Urinary bladder (tissue), 4 donors: Measurements from ENCODE around the gene SECISBP2L. TPM values are rescaled to one million over a fixed set of nuclear protein-coding genes. Genes with fewer than 3 reads are reported as not detected.
A peak's percentile ranks its signal among the peaks of the same experiment; 100 is the strongest.

Experiments used
- DNase-seq: peaks from one replicate; pipeline ENCODE4 v3.0.0-alpha.2; 2015; ENCODE audit errors: extremely low spot score
- H3K27ac ChIP-seq: one replicate; pipeline ENCODE4 v1.5.1; 2013; ENCODE audit warnings: low read depth, mild to moderate bottlenecking, moderate library complexity
- H3K36me3 ChIP-seq: one replicate; pipeline ENCODE4 v1.6.1; 2013; ENCODE audit warnings: mild to moderate bottlenecking, moderate library complexity; ENCODE audit not compliant: insufficient read depth
- H3K4me1 ChIP-seq: one replicate; pipeline ENCODE4 v1.6.1; 2013; ENCODE audit warnings: mild to moderate bottlenecking, moderate library complexity; ENCODE audit not compliant: insufficient read depth
- H3K4me3 ChIP-seq: one replicate; pipeline ENCODE4 v1.5.1; 2013; ENCODE audit warnings: low read depth, low read length
- WGBS: extraction: QIAGEN DNeasy Blood & Tissue Kit; methylation state at CpG from one replicate; pipeline ENCODE4 v1.1.7; 2013; 5-methylcytosine and 5-hydroxymethylcytosine counted together
- polyA plus RNA-seq: library from polyadenylated mRNA; stranded (reverse); fragments of 200-250 nt; gene quantifications from one replicate; pipeline ENCODE4 v1.2.3, GENCODE V29; 2013
- total RNA-seq: library from RNA; depleted of rRNA; stranded (reverse); fragments of >200 nt; gene quantifications from one replicate; pipeline ENCODE4 v1.2.3, GENCODE V29; 2014
- donor health status: healthy with polysubstance abuse.
- donor health status: healthy.

Gene SECISBP2L
- total and polyA plus RNA-seq, 2 donors, result 20.1 to 94.2 TPM

DNA sequence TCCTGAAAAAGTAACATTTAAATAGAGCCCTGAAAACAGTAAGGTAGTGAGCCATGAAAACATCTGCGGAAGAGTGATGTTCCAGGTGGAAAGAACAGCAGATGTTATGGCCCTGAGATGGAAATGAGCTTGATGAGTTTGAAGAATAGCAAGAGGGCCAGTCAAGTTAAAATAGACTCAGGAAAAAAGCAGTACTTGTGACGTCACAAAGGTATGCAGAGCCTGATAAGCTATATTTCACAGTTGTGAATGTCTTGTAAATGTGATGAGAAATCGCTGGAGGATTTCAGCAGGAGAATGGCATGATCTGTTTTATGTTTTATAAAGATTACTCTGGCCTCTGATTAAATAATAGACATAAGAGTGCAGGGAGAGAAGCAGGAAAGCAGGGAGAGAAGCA lies 18.6 kb upstream of the SECISBP2L start:
- DNase-seq, result no peak
- 43% methylated on average over 3 of the region's 3 CpGs for WGBS
- no peak overlapping the region for H3K27ac ChIP-seq
- no peaks in the 10 kb centered on the region for H3K36me3 ChIP-seq
- no peak overlapping the region for H3K4me3 ChIP-seq
- no peaks in the 10 kb centered on the region for H3K4me1 ChIP-seq

DNA sequence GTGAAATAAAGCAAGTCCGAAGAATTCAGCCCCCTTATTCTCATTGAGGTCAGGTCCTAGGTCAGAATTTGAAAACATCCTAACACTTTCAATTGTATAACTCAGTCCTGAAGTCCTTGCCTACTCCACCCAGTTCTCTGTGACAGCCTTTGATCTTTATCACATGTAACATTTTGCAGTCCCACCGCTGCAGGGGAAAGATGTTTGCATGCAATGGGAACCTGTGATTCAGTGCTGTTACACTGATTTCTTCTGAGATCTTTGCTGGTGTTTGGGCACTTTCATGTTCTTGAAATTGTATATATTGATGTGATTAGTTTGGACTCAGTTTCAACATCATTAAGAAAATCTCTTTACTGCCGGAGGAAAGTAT lies 18.0 kb upstream of the SECISBP2L start:
- Histone ChIP-seq H3K36me3 (no peaks in the 10 kb centered on the region), H3K4me3 (no peak overlapping the region), H3K27ac (no peak overlapping the region), H3K4me1 (no peaks in the 10 kb centered on the region)
- DNase-seq, result no peak
- WGBS, result 58% methylated on average over 3 of the region's 3 CpGs

DNA sequence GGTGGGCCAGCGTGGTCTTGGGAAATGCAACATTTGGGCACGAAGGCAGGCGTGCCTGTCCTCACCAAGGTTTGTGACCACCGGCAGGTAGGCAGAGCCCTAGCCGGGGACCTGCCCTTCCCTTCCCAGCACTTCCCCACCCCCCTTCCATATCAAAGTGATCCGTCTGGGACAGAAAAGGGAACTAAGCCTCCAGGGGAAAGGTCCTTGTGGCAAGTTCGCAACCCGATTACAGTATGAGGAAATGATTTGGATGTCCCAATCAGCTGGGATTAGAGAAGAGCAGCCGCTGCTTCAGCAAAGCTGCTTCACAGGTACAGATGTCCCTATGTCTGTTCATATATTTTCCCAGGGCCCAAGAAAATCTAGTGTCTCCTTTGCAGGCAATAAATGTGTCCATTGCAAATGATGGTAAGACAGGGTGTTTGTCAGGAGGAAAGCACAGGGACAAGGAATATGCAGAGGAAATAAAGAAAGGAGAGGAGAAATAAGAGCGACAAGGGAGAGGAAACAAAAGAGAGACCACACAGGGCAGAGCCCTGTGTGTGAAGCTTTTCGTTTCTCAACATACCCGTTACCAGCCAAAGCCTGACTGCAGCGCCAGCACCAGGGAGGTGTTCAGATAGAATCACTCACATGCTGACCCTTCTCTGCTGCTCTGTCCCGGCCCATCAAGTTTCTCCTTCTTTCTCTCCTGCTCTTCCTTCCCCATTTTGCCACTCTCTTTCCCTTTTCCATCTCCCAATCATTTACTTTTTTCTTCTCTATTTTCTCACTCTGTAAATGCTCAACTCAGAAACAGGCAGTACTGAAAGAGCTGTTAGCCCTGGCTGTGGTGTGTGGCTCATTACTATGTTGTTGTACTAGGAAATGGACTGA lies 17.4 kb upstream of the SECISBP2L start:
- H3K36me3 ChIP-seq, result no peaks in the 10 kb centered on the region
- no peak overlapping the region for H3K4me3 ChIP-seq
- no peaks in the 10 kb centered on the region for H3K4me1 ChIP-seq
- DNase-seq, result no peak
- H3K27ac ChIP-seq, result no peak overlapping the region
- WGBS, result 59% methylated on average over 14 of the region's 14 CpGs

DNA sequence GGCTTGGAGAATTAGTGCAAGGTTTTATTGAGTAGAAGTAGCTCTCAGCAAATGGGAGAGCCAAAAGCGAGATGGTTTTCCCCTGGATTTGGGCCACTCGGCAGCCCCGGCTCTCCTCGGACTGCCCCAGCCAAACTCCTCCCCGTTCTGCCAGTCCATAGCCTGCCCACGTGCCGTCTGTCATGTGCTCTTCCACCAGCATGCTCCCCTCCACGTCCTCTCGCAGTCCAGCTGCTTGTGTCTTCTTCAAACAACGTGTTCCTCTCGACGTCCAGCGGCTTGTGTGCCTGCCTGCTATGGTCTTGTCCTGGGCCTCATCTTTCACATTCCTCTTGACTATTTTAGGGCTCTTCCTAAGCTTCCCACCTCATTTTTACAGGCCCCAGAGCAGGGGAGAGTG lies 16.7 kb upstream of the SECISBP2L start:
- 61% methylated on average over 13 of the region's 13 CpGs for WGBS
- Histone ChIP-seq H3K36me3 (no peaks in the 10 kb centered on the region), H3K4me1 (no peaks in the 10 kb centered on the region), H3K4me3 (no peak overlapping the region), H3K27ac (no peak overlapping the region)
- no peak for DNase-seq

DNA sequence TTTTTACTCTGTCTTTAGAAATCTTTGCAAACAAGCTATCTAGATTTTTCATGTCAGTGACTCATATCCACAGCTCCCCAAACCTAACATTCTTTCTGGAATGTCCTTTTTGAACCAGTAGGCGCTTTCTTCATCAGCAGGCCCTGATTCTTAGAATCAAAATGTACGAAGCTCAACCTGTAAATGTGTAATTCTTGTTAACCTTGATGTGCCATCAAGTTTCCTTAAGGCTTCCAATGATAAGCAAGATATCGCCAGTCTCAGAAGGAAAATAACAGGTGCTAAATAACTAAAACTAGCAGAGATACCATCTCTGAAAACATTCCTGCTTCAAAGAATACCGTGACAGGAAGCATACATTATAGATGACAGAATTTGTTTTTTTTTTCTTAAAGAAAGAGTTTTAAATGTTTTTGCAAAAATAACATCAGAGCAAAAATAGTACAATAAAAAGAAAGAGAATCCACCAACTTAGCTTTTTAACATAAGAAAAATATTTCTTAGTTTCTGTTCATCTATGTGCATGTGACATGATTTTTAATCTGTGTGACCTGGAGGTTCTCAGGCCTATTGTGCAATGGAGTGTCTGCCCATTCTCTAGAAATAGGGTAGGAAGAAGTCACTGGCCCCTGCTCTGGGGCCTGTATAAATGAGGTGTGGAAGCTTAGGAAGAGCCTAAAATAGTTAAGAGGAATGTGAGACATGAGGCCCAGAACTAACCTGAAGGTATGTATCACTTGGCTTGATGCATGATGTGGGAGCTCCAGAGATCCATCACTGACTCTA lies 14.7 kb upstream of the SECISBP2L start:
- Histone ChIP-seq H3K27ac (no peak overlapping the region), H3K4me1 (no peaks in the 10 kb centered on the region), H3K36me3 (no peaks in the 10 kb centered on the region), H3K4me3 (no peak overlapping the region)
- DNase-seq, result no peak
- WGBS, result 83% methylated on average over 4 of the region's 4 CpGs

DNA sequence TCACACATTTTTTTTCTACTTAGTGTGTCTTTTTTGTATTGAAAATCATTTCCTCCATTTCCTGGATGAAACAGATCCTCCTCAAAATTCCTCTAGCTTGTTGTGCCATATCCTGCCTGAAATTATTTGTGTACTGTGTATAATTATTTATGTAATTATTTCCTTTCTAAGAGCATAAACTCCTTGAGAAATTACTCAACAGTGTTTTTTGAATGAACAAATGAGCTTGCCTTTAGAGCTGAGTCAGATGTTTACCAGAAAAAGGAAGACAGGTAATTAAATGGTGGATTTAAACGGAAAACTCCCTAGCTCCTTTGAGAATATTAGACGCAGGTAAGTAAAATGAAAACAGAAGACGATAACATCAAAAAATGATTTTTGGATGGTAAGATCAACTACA lies 13.2 kb upstream of the SECISBP2L start:
- no peaks in the 10 kb centered on the region for H3K4me1 ChIP-seq
- 81% methylated on average over 3 of the region's 3 CpGs for WGBS
- no peak for DNase-seq
- no peak overlapping the region for H3K27ac ChIP-seq
- no peak overlapping the region for H3K4me3 ChIP-seq
- no peaks in the 10 kb centered on the region for H3K36me3 ChIP-seq

DNA sequence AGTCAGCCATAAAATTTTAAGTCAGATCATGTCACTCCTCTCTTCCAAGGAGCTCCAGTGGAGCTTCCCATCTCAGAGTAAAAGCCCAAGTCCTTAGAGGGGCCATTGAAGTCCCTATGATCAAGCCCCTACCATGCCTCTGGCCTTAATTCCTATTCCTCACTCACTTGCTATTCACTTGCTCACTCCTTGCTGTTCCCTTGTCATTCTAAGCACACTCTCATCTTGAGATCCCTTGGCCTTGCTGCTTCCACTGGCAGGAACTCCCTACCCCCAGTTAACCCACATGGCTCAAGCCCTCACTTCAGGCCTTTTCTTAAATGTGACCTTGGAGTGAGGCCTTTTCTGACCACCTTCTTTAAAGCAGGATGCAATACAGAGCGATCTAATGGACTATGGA lies 12.3 kb upstream of the SECISBP2L start:
- H3K4me3 ChIP-seq, result no peak overlapping the region
- H3K27ac ChIP-seq, result no peak overlapping the region
- no peaks in the 10 kb centered on the region for H3K36me3 ChIP-seq
- H3K4me1 ChIP-seq, result no peaks in the 10 kb centered on the region
- 90% methylated on average over 1 of the region's 1 CpG for WGBS
- no peak for DNase-seq

DNA sequence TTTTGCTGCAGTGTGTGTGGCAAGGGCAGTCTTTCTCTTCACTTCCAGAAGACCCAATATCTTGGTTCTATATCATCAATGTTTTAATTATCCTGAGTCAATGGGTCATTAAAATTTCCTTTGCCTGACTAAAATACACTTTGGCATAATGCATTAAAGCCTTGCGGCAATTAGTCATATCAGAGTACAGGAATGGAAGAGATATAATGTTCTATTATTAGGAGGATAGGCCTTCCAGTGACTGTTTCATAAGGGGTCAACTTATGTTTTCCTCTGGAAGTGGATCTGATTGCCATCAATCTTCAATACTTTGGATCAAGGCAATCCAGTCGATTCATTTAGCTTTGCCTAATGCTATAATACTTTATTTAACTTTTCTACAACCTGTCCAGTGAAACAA lies 9.4 kb upstream of the SECISBP2L start:
- Histone ChIP-seq H3K36me3 (no peaks in the 10 kb centered on the region), H3K27ac (no peak overlapping the region), H3K4me1 (no peaks in the 10 kb centered on the region), H3K4me3 (no peak overlapping the region)
- DNase-seq, result no peak
- WGBS, result 82% methylated on average over 2 of the region's 2 CpGs

DNA sequence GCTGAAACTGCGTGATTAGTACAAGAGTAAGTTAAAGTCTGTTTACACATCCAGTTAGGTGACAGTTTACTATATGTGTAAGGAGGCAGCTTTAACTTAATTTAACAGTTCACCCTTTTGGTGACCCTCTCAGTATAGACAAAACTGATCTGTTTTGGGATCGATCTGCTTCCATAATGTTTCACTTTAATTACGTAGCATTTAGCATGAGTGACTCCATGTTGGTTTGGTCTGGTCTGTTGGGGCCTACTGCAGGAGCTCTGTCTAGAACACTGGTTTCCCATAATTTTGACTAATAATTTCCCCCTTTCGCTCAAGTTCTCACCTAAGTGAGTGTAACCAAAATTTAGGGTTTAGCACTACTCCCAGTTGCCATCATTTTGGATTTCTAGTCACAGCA lies 6.4 kb upstream of the SECISBP2L start:
- no peaks in the 10 kb centered on the region for H3K4me1 ChIP-seq

DNA sequence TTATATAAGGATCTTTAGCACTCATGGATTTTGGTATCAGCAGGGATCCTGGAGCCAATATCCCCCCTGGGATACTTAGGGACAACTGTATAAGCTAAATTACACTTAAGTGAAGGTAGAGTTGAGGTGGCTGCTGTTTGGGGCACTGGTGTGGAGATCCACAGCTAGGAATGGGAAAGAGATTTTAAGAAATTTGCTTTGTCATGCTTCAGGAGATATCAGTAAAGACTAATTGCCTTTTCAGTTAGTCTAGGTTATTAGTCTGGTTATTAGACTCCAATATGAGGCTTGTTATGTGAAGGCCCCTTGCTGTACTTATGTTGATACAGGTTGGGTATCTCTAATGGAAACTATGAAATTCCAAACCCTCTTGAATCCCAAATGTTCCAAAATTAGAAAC lies 1.2 kb upstream of the SECISBP2L start:
- no peak for DNase-seq
- Histone ChIP-seq H3K27ac (no peak overlapping the region), H3K4me1 (no peaks in the 10 kb centered on the region), H3K36me3 (no peaks in the 10 kb centered on the region), H3K4me3 (no peak overlapping the region)

More for the DNA sequence above, 6.4 kb upstream of the SECISBP2L start:
- DNase-seq, result no peak
- Histone ChIP-seq H3K4me3 (no peak overlapping the region), H3K36me3 (no peaks in the 10 kb centered on the region), H3K27ac (no peak overlapping the region)
- 93% methylated on average over 4 of the region's 4 CpGs for WGBS

DNA sequence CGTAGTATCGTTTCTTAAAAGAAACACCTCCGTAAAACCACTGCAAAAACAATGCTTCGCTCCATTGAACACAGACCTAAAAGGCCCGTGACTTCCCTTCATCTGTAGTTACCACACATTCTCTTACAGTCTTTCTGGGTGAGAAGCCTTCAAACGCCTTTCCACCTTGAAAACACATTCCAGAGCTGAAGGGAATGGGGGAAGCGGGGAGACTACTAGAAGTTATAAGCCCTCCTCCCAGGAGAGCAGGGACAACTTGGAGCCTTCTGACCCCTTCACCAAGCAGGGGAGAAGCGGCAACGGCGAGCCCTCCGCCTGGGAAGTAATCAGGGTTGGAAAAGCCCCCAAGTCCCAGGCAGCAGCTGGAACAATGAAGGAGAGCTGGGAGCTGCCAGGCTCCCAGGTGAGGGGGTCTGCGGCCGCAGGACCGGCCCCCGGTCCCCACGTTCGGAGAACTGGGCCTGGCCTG lies 461 bp downstream of the SECISBP2L start:
- DNase-seq, result no peak
- Histone ChIP-seq H3K36me3 (no peaks in the 10 kb centered on the region), H3K4me1 (no peaks in the 10 kb centered on the region), H3K4me3 (peak overlapping the region; percentile 99), H3K27ac (peak overlapping the region; percentile 90)
- under 1% methylated on average over 17 of the region's 17 CpGs for WGBS

DNA sequence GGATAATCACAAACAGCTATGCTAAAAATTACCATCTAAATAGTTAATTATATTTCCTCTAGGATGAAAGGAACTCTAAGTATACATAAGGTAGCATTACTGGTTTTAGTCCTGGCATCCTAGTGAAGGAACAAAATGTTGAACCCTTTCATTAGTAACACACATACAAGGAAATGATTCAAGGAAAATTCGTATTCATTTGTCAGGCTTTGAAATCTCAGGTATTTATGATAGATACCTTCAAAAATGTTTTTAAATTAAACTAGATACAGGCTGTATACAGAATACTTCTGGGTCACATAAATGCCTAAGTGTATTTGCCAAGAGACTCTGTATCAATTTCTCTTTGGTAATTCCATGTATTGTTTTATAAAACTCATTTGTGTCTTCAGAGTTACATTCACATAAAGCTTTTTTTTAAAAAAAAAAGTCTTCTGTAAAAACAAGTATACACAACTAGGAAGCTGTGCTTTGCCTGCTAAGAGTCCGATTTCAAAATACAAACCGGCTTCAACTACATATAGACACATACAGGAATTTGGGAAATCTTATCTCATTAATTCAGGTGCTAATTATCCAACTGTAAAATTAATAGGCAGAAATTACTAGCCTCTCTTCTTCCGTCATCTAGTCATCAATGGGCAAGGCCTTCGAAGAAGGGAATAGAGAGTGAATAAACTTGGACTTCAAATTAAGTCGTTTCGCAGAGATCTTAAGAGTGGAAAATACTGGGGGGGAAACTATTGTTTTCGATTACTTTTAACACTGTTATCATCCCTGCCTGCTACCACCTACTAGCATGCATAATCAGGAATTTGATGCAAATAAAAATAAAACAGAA lies 1.3 kb downstream of the SECISBP2L start:
- WGBS, result 9% methylated on average over 8 of the region's 8 CpGs
- Histone ChIP-seq H3K4me3 (peak overlapping the region; percentile 99), H3K4me1 (no peaks in the 10 kb centered on the region), H3K27ac (no peak overlapping the region), H3K36me3 (no peaks in the 10 kb centered on the region)
- DNase-seq, result no peak

DNA sequence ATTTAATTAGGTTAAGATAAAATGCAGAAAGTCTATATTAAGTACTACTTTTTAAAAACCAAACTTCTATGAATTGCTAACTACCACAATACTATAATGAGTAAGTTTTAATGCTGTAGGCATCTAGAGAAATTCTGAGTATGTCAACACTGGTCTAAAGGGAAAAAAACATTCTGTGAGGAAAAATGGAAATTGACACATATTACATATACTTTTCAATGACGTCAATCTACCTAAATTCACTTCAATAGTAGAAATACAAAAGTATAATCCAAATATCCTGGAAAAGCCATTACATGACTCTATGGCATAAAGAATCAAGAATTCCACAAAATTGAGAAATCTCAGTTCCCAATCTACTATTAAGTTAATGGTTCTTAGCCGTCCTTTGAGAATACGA lies 2.2 kb downstream of the SECISBP2L start:
- DNase-seq, result no peak
- Histone ChIP-seq H3K4me3 (no peak overlapping the region), H3K4me1 (no peaks in the 10 kb centered on the region), H3K27ac (no peak overlapping the region), H3K36me3 (no peaks in the 10 kb centered on the region)
- 72% methylated on average over 3 of the region's 3 CpGs for WGBS
